ENCODE measurements around the gene SEPTIN3.

SEPTIN3 gene

GRCh38 chr22:42016111-42016510, 46.9 kb downstream of the SEPTIN3 start:
- no peak for DNase-seq (ENCODE audit: low read depth in 2 of 2)

DNA sequence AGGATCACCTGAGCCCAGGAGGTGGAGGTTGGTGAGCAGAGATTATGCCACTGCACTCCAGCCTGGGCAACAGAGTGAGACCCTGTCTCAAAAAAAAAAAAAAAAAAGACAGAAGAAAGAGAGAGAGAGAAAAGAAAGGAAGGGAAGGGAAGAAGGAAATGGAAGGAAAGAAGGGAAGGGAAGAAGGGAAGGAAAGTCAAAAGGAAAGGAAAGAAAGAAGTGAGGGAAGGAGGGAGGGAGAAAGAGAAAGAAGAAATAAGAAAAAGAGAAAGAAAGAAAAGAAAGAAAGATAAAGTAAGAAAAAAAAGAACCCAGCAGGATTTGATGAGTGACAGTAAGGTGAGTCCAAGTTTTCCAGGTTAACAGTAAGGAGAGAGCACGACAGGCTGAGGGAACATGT, 49.0 kb downstream of the SEPTIN3 start:
- no peak for DNase-seq (ENCODE audit: low read depth in 2 of 2)

Data from stimulated activated CD4-positive, alpha-beta T cell treated with anti-CD3 and anti-CD28 coated beads, Interleukin-4, amount 100 ng/mL, for 48 hours (primary cell).